Activated CD4-positive, alpha-beta T cell treated with anti-CD3 and anti-CD28 coated beads for 4 hours (primary cell): ENCODE results near the gene LNP1.

Source experiments
- DNase-seq, 2 donors: peaks; one replicate each; pipeline ENCODE4 v3.0.0-alpha.2; 2020

Gene LNP1

GRCh38 chr3:100400419-100400779 is 940 bp upstream of the LNP1 start:
- DNase-seq: peak in 1 of 2 donors; percentile 20

GRCh38 chr3:100401674-100402041 is 319 bp downstream of the LNP1 start:
- DNase-seq: peak in 1 of 2 donors; percentile 30

GRCh38 chr3:100402256-100402655 is 917 bp downstream of the LNP1 start:
- DNase-seq: no peak

- DNase-seq: no peak
Observed at GRCh38 chr3:100402891-100403290, 1.6 kb downstream of the LNP1 start.

GRCh38 chr3:100403362-100404249 is 2.3 kb downstream of the LNP1 start:
- no peak for DNase-seq

- no peak for DNase-seq
Observed at GRCh38 chr3:100404250-100404548, 2.9 kb downstream of the LNP1 start.

- no peak for DNase-seq
Observed at GRCh38 chr3:100407164-100407563, 5.8 kb downstream of the LNP1 start.

GRCh38 chr3:100407977-100408532 is 6.7 kb downstream of the LNP1 start:
- no peak for DNase-seq

- DNase-seq: no peak
Observed at GRCh38 chr3:100411091-100411982, 10.0 kb downstream of the LNP1 start.

GRCh38 chr3:100412912-100413590 is 11.7 kb downstream of the LNP1 start:
- DNase-seq: no peak

GRCh38 chr3:100413613-100414012 is 12.3 kb downstream of the LNP1 start:
- DNase-seq: no peak

- DNase-seq: no peak
Observed at GRCh38 chr3:100416176-100416575, 14.8 kb downstream of the LNP1 start.

GRCh38 chr3:100416863-100417262 is 15.5 kb downstream of the LNP1 start:
- no peak for DNase-seq

- DNase-seq: no peak
Observed at GRCh38 chr3:100419406-100419805, 18.1 kb downstream of the LNP1 start.

- no peak for DNase-seq
Observed at GRCh38 chr3:100420885-100421284, 19.5 kb downstream of the LNP1 start.

- no peak for DNase-seq
Observed at GRCh38 chr3:100423611-100424010, 22.3 kb downstream of the LNP1 start.

- no peak for DNase-seq
Observed at GRCh38 chr3:100424261-100424660, 22.9 kb downstream of the LNP1 start.

GRCh38 chr3:100425316-100425715 is 24.0 kb downstream of the LNP1 start:
- no peak for DNase-seq

GRCh38 chr3:100426067-100426682 is 24.8 kb downstream of the LNP1 start:
- no peak for DNase-seq

- no peak for DNase-seq
Observed at GRCh38 chr3:100427699-100428098, 26.4 kb downstream of the LNP1 start.

GRCh38 chr3:100429187-100429716 is 27.9 kb downstream of the LNP1 start:
- no peak for DNase-seq

GRCh38 chr3:100436951-100437350 is 35.6 kb downstream of the LNP1 start:
- no peak for DNase-seq
